Loucy (cell line): Measurements from ENCODE around the gene TRIM3.

Experiments
- EZH2phosphoT487 ChIP-seq: fragments of 200-600 bp; IDR thresholded peaks from 2 replicates; pipeline ENCODE4 v1.6.1; 2018; ENCODE audit warnings: antibody characterized with exemption, mild to moderate bottlenecking, moderate library complexity, borderline replicate concordance
- TF ChIP-seq, protein P1 (sequence below): fragments of 200-600 bp; sonication (generic); conservative IDR thresholded peaks from 2 replicates; pipeline ENCODE4 v1.5.1; 2014; ENCODE audit warnings: mild to moderate bottlenecking, antibody characterized with exemption, low read length

DNA sequence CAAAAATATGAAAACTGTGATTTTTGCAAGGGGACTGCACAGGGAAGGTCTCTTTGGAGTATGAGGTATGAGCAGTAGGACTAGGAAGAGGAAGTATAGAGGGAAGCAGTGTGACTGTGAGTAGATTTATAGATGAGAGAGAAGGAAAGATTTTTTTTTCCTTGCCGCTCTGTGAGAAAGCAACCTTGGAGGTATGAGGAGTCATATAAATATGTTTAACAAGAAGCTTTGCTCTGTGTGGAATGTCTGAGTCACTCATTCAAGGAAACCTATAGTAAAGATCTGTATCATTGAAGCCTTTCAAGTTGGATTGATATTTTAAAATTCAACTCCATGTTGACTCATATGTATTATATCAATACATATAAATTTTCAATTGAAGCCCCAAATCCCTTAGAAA, 49.5 kb upstream of the TRIM3 start:
- TF ChIP-seq, protein P1, sequence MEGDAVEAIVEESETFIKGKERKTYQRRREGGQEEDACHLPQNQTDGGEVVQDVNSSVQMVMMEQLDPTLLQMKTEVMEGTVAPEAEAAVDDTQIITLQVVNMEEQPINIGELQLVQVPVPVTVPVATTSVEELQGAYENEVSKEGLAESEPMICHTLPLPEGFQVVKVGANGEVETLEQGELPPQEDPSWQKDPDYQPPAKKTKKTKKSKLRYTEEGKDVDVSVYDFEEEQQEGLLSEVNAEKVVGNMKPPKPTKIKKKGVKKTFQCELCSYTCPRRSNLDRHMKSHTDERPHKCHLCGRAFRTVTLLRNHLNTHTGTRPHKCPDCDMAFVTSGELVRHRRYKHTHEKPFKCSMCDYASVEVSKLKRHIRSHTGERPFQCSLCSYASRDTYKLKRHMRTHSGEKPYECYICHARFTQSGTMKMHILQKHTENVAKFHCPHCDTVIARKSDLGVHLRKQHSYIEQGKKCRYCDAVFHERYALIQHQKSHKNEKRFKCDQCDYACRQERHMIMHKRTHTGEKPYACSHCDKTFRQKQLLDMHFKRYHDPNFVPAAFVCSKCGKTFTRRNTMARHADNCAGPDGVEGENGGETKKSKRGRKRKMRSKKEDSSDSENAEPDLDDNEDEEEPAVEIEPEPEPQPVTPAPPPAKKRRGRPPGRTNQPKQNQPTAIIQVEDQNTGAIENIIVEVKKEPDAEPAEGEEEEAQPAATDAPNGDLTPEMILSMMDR, result no peak
- TF ChIP-seq EZH2phosphoT487, result no peak
